ENCODE data around the gene KCND3.

KCND3 gene
- 0 reads per million in 2 donors for total RNA-seq

- no peak for DNase-seq
These were observed at the start of gene KCND3 for GRCh38 chr1:111989531-111990025. KCND3 (minus strand) TSS chr1:111989668.

DNA sequence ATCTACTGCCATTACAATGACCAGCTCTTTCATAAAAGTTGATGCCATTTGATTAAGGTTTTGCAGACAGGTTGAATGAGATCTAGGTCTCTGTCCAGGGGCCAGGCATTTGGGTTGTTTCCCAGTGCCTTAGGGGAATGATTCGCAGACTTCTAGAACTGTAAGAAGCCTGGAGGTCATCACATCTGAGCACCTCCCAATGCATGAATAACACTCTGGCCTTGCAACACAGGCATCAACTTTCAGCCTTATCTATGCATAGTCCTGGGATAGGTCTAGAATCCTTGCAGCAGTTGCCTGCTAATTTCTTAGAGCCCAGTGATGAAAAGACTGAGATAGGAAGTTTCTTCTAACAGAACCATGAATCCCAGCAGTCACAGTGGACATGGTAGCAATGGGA, 44.8 kb upstream of the KCND3 start:
- no peak for DNase-seq

GRCh38 chr1:112033439-112034120, 44.1 kb upstream of the KCND3 start:
- no peak for DNase-seq

GRCh38 chr1:112030157-112030556, 40.7 kb upstream of the KCND3 start:
- no peak for DNase-seq

DNA sequence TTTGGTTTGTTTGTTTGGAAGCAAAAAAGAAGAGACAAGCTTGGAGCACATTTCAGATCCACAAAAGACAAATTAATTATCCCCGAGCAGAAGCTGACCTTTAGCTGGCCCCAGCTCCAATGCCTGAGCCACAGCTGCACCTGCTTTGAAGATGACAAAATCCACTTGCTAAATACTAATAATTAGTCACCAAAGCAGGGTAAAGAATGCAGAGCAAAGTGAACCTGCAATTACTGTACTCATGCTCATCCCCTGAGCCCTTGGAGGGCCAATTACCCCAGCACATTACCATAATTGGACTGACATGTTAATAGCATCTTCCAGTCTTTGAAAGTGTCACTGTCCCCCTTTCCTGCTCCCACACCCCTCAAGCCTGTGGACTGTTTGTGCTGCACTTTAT, 38.2 kb upstream of the KCND3 start:
- no peak for DNase-seq

DNA sequence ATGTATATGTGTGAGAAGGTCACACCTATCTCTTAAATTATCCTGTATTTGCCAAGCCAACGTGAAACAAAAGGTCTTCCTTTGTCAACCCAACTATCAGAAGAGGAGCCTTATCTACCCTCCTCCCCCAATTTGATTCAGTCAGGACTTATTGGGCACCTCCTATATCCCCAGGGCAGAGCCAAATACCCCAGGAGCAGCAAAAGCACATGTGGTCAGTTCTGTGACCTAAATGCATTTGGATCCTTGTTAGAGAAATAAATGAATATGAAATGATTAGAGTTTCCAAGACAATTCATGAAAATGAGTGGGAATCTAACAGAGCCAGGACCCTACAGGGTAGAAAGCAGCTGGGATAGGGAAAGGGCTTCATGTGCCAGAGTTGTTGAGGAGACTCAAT, 37.0 kb upstream of the KCND3 start:
- no peak for DNase-seq

GRCh38 chr1:112026016-112026415, 36.5 kb upstream of the KCND3 start:
- DNase-seq: no peak

- no peak for DNase-seq
These were observed 31.8 kb upstream of the KCND3 start for GRCh38 chr1:112021263-112021662.

- no peak for DNase-seq
These were observed 27.7 kb upstream of the KCND3 start for GRCh38 chr1:112017183-112017582.

DNA sequence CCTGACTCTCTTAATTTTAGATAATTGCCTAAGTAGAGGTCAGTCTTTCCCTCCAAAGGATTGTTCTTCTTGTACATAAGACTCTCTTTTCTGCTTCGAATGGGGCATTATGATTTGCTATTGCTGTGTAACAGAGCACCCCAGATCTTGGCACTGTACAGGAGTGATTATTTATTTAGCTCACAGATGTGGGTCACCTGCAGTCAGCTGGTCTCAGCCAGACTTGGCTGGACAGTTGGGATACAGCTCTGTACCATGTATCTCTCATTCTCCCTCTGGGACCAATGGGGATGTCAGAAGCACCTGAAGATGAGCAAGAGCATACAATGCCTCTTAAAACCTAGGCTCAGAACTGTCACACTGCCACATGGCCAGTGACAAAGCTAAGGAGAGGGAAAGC, 23.4 kb upstream of the KCND3 start:
- DNase-seq: no peak

GRCh38 chr1:112011202-112011601, 21.7 kb upstream of the KCND3 start:
- no peak for DNase-seq

- DNase-seq: no peak
These were observed 17.7 kb upstream of the KCND3 start for GRCh38 chr1:112007169-112007568.

DNA sequence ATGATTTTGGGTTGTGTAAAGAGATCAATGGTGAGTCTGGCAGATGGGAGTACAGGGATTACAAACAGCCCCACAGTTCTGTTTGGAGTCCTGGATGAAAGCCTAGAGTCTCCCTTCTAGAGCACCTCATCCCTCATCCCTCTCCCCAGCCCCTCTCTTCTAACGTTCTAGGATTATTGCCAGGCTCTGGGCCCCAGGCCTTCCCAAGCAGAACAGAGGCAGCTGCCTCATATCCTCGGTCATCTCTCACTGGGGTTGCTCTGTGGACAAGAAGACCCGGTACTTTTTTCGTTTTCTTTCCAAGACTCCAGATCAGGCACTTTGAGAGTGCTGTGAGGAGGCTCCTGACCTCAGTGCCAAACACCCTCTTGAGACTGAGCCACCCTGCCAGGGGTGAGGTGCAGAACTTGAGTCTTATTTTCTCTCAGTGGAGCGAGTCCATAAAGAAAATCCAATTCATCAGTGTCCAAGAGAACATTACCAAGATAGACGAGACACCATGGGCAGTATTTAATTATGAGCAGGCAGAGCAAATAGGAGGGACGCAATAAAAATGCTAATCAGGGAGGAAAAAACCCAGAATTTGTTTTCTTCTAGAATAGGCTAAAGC, 17.1 kb upstream of the KCND3 start:
- no peak for DNase-seq

DNA sequence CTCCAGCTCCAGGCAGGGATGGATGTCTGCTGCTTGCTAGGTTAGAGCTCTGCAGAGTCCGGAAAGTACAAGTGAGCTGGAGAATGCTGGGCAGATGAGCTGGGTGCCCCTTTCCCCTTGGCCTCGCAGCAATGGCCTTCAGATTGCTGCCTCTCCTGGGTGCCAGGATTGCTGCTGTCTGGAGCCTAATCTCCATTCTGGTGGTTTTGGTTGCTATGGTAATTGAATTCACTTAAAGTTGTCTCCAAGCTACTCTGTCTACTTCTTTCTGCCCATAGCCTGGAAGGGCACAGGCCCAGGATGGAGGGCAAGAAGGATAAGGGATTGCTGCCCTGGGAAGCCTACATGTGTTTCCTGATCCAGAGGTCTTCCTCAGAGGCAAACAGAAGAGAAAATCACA, 14.6 kb upstream of the KCND3 start:
- DNase-seq: no peak

- DNase-seq: no peak
These were observed 13.0 kb upstream of the KCND3 start for GRCh38 chr1:112002514-112002913.

DNA sequence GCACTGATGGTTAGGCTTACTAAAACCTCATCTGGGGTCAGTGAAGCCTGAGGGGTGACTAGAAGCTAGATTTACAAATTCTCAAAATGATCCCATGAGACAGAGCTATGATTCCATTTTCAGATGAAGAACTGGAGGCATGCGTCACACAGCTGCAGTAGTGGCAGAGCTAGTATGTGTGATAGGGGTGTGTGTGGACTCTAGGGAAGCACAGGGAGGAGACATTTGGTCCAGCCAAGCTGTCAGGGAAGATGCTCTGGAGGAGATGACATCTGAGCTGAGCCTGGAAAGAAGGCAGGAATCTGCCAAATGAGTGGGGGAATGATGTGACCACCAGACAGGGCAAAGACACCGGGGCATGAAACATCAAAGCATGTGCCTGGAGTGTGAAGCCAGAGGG, 12.0 kb upstream of the KCND3 start:
- DNase-seq: no peak

GRCh38 chr1:112000048-112000447, 10.6 kb upstream of the KCND3 start:
- DNase-seq: no peak

- DNase-seq: no peak
These were observed 8.9 kb upstream of the KCND3 start for GRCh38 chr1:111998332-111998731.

DNA sequence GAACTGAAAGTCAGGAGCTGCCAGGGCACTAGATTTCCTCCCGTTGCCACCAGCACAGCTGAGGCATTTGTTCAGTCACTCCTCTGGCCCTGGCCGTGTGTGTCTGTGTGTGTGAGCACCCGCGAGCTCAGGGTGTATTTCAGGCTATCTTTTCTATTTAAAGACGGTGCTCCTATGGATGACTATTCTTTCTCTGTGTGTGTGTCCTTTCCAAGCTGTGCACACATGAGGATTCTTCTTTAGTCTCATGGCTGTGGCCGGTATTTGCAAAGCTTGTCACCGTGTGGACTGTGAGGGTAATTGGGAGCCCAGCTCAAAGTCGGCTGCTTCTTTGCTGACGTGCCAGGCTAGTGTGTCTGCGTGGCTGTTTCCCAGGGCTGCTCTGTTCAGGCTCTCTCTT, 3.0 kb upstream of the KCND3 start:
- no peak for DNase-seq

- DNase-seq: no peak
These were observed 1.6 kb upstream of the KCND3 start for GRCh38 chr1:111990878-111991718.

DNA sequence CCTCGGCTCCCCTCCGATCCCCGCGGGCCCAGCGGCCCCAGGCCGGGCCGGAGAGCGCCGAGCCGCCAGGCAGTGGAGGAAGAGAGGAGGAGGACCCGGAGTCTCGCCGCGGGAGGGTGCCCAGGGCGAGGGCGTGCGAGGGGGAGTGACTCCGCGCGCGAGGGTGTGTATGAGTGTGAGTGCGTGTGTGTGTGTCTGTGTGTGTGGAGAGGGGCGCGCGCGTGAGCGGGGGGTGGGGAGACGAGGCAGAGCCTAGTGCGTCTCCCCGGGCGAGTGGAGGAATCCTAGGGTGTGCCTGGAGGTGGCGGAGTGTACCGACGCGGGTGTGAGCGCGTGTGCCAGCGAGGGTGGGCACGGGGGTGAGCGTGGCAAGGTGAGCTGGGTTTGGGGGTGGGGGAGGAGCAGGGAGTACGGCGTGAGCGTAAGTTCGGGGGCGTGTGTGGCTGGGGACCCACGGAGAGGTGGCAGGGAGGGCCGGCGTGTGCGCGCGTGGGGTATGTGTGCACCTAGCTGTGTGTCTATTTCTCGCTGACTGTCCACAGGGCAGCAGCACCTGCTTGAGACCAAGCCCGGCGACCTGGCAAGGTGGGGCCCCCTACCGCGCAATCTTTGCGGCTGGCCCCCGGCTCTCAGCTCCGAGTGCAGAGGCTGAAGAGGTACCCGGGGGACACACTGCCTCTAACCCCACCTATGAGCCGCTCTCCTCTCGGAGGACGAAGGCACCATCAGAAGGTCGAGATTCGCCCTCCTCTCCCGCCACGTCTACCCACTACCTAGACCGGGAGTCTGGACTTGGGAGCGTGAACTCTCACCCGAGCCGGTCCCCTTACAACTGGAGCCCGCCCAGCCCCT, 784 bp upstream of the KCND3 start:
- no peak for DNase-seq

DNA sequence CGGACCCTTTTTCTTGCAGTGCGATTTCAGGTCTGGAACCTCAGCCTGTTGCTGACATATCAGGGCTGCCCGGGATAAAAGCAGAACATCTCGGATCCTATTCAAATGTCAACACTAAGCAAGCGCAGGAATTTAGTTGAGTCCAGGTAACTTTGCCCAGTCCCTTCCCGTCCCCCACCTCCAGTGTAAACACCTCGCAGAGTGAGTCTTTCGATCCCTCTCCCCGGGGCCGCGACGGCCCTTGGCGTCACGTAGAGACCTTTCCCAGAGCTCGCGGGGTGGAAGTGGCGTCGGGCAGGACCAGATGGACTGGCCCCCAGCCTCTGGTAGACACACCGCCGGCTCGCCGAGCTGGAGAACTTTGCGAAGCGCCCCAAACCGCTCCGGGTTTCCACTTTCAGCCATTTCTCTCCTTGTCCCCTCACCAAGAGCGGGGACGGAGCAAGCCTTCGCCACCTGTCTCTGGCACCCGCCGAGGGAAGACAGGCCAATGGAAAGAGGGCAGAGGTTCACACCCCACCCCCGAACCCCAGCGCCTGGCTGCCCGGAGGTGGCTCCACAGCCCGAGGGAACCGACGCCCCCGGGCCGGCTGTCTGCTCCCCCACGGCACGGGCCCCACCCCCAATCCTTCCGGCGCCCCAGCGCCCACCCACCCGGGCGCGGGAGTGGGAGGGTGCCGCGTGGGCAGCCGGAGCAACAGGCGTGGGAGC, 570 bp downstream of the KCND3 start:
- no peak for DNase-seq
